Measurements from ENCODE around the gene SLC24A3. TPM values are rescaled to one million over a fixed set of nuclear protein-coding genes. Genes with fewer than 3 reads are reported as not detected.

The SLC24A3 gene
- polyA plus RNA-seq, 1 donor (not counting 4 experiments of a cell fraction or from before 2014, with no cell fraction given): 0.17 TPM

DNA sequence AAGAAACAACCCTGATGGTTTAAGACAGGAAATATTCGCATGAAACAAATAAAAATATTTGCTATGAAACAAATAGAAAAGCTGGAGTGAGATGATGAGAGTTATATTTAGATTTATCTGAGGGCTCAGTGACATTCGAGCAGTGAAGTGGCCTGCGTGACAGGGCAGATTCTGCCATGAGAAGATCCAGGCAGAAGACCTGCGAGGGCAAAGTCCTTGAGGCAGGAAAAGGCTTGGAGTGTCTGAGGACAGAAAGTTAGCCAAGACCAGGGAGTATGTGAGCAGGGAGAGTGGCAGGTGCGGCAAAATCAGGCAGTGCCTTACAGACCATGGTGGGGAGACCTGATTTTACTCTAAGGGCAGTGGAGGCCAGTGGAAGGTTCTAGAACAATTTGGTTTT, 478.7 kb downstream of the SLC24A3 start:
- no peaks in the 10 kb centered on the region for H3K79me2 ChIP-seq (ENCODE audit: control insufficient read depth, insufficient read depth, low read length)
- no peaks in the 10 kb centered on the region for H3K9me1 ChIP-seq (ENCODE audit: control insufficient read depth, extremely low read depth, insufficient read depth, low read length)
- no peak overlapping the region for H3K27ac ChIP-seq (ENCODE audit: control insufficient read depth, insufficient read depth, low read length)
- no peak overlapping the region for H3K9ac ChIP-seq (ENCODE audit: control insufficient read depth, extremely low read depth, insufficient read depth, low read length)
- DNase-seq (ENCODE audit: low read depth, low spot score) (no peak), FAIRE-seq (no peak)
- TF ChIP-seq, protein P1, sequence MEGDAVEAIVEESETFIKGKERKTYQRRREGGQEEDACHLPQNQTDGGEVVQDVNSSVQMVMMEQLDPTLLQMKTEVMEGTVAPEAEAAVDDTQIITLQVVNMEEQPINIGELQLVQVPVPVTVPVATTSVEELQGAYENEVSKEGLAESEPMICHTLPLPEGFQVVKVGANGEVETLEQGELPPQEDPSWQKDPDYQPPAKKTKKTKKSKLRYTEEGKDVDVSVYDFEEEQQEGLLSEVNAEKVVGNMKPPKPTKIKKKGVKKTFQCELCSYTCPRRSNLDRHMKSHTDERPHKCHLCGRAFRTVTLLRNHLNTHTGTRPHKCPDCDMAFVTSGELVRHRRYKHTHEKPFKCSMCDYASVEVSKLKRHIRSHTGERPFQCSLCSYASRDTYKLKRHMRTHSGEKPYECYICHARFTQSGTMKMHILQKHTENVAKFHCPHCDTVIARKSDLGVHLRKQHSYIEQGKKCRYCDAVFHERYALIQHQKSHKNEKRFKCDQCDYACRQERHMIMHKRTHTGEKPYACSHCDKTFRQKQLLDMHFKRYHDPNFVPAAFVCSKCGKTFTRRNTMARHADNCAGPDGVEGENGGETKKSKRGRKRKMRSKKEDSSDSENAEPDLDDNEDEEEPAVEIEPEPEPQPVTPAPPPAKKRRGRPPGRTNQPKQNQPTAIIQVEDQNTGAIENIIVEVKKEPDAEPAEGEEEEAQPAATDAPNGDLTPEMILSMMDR (optimal IDR thresholded peaks at IDR 0.05 in 1 of 3, IDR thresholded peaks at IDR 0.05 in 1 of 3, conservative IDR thresholded peaks at IDR 0.05 in 1 of 3; ENCODE audit: extremely low read depth in 1 of 3, insufficient read depth in 2 of 3, low read length in 3 of 3): no peak
- no peak for TF ChIP-seq EZH2 (IDR thresholded peaks at IDR 0.05; ENCODE audit: low read length)
- no peaks in the 10 kb centered on the region for H3K27me3 ChIP-seq (ENCODE audit: control insufficient read depth, extremely low read depth, insufficient read depth, low read length)
- H4K20me1 ChIP-seq (ENCODE audit: control insufficient read depth, extremely low read depth, insufficient read depth, low read length): no peaks in the 10 kb centered on the region
- H3K36me3 ChIP-seq (ENCODE audit: control insufficient read depth in 2 of 2, extremely low read depth in 1 of 2, insufficient read depth in 2 of 2, low read length in 2 of 2): no peaks in the 10 kb centered on the region
- no peak overlapping the region for H2AFZ ChIP-seq (ENCODE audit: control insufficient read depth, low read length)
- dilution Hi-C loops (cut with MboI; ENCODE audit: extremely low pct_ligation_motif_present, low sequenced_read_pairs): no loop called here
- no peak overlapping the region for H3K4me2 ChIP-seq (ENCODE audit: control insufficient read depth, extremely low read depth, insufficient read depth, low read depth, low read length)
- peaks cover 6% of the 10 kb centered on the region for H3K4me1 ChIP-seq (ENCODE audit: control insufficient read depth, extremely low read depth, insufficient read depth, low read length)
- H3K9me3 ChIP-seq (ENCODE audit: control insufficient read depth, low read depth, low read length): no peaks in the 10 kb centered on the region
- no peak overlapping the region for H3K4me3 ChIP-seq (ENCODE audit: control insufficient read depth in 2 of 3, extremely low read depth in 1 of 3, insufficient read depth in 2 of 3, low read depth in 1 of 3, low read length in 3 of 3)

DNA sequence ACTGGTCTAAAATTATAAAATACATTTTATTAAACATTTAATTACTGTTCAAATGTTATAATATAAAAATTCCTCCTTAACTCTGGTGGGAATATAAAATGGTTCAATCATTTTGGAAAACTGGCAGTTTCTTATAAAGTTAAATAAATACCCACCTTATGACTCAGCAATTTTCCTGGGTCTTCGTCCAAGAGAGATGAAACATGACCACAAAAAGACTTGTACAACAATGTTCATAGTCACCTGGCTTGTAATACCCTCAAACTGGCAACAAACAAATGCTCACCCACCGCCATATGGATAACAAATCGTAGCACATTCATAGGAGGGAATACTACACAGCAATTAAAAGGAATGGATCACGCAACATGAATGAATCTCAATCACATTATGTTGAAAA, 479.7 kb downstream of the SLC24A3 start:
- Histone ChIP-seq H3K9me1 (ENCODE audit: control insufficient read depth, extremely low read depth, insufficient read depth, low read length) (no peaks in the 10 kb centered on the region), H3K9ac (ENCODE audit: control insufficient read depth, extremely low read depth, insufficient read depth, low read length) (no peak overlapping the region), H3K4me3 (ENCODE audit: control insufficient read depth in 2 of 3, extremely low read depth in 1 of 3, insufficient read depth in 2 of 3, low read depth in 1 of 3, low read length in 3 of 3) (no peak overlapping the region), H3K36me3 (ENCODE audit: control insufficient read depth in 2 of 2, extremely low read depth in 1 of 2, insufficient read depth in 2 of 2, low read length in 2 of 2) (no peaks in the 10 kb centered on the region), H2AFZ (ENCODE audit: control insufficient read depth, low read length) (no peak overlapping the region), H3K27me3 (ENCODE audit: control insufficient read depth, extremely low read depth, insufficient read depth, low read length) (no peaks in the 10 kb centered on the region), H3K9me3 (ENCODE audit: control insufficient read depth, low read depth, low read length) (no peaks in the 10 kb centered on the region), H4K20me1 (ENCODE audit: control insufficient read depth, extremely low read depth, insufficient read depth, low read length) (no peaks in the 10 kb centered on the region), H3K4me1 (ENCODE audit: control insufficient read depth, extremely low read depth, insufficient read depth, low read length) (peaks cover 8% of the 10 kb centered on the region), H3K27ac (ENCODE audit: control insufficient read depth, insufficient read depth, low read length) (no peak overlapping the region), H3K4me2 (ENCODE audit: control insufficient read depth, extremely low read depth, insufficient read depth, low read depth, low read length) (no peak overlapping the region), H3K79me2 (ENCODE audit: control insufficient read depth, insufficient read depth, low read length) (no peaks in the 10 kb centered on the region)
- FAIRE-seq (no peak), DNase-seq (ENCODE audit: low read depth, low spot score) (no peak)
- dilution Hi-C loops (cut with MboI; ENCODE audit: extremely low pct_ligation_motif_present, low sequenced_read_pairs): no loop called here
- TF ChIP-seq, protein P1 (optimal IDR thresholded peaks at IDR 0.05 in 1 of 3, IDR thresholded peaks at IDR 0.05 in 1 of 3, conservative IDR thresholded peaks at IDR 0.05 in 1 of 3; ENCODE audit: extremely low read depth in 1 of 3, insufficient read depth in 2 of 3, low read length in 3 of 3): no peak
- TF ChIP-seq EZH2 (IDR thresholded peaks at IDR 0.05; ENCODE audit: low read length): no peak
